Keratinocyte (primary cell): ENCODE results near the gene ZNF524. TPM values are rescaled to one million over a fixed set of nuclear protein-coding genes. Genes with fewer than 3 reads are reported as not detected.

Experiments
- DNase-seq: peaks from one replicate; pipeline ENCODE4 v3.0.0-alpha.2; 2011; ENCODE audit warnings: low read depth, missing footprints, low spot score
- FAIRE-seq: peaks from 2 replicates; lab custom pipeline; 2011; peaks lifted over from hg19 to GRCh38; lab: Jason Lieb, UNC
- H2AFZ ChIP-seq: 2 replicates; pipeline ENCODE4 v1.6.0; 2012; ENCODE audit warnings: low read length, control low read depth, inconsistent platforms; ENCODE audit not compliant: control insufficient read depth
- H3K27ac ChIP-seq: 2 replicates; pipeline ENCODE4 v1.5.1; 2011; ENCODE audit warnings: low read length; ENCODE audit not compliant: control insufficient read depth, insufficient read depth
- H3K27me3 ChIP-seq: 3 replicates; pipeline ENCODE4 v1.6.0; 2011; ENCODE audit warnings: low read length; ENCODE audit not compliant: control insufficient read depth, insufficient read depth; ENCODE audit errors: extremely low read depth
- H3K36me3 ChIP-seq, 2 experiments: 2 replicates in 1 of 2; 3 replicates in 1 of 2; pipeline ENCODE4 v1.5.1; 2011; ENCODE audit warnings: low read length in 2 of 2, mild to moderate bottlenecking in 1 of 2; ENCODE audit not compliant: control insufficient read depth in 2 of 2, insufficient read depth in 2 of 2; ENCODE audit errors: extremely low read depth in 1 of 2
- H3K4me1 ChIP-seq: 3 replicates; pipeline ENCODE4 v1.5.1; 2011; ENCODE audit warnings: low read length; ENCODE audit not compliant: control insufficient read depth, insufficient read depth; ENCODE audit errors: extremely low read depth
- H3K4me2 ChIP-seq: 3 replicates; pipeline ENCODE4 v1.6.0; 2011; ENCODE audit warnings: low read depth, low read length; ENCODE audit not compliant: control insufficient read depth, insufficient read depth; ENCODE audit errors: extremely low read depth
- H3K4me3 ChIP-seq, 3 experiments: fragments of 200-600 bp in 1 of 3; sonication (generic) in 1 of 3; 2 replicates in 2 of 3; 3 replicates in 1 of 3; pipeline ENCODE4 v1.5.1; 2011 to 2016; ENCODE audit warnings: low read length in 3 of 3, mild to moderate bottlenecking in 3 of 3, control low read depth in 2 of 3, inconsistent platforms in 1 of 3, low read depth in 1 of 3, mixed read lengths in 1 of 3, mixed run types in 1 of 3, moderate library complexity in 1 of 3; ENCODE audit not compliant: control insufficient read depth in 2 of 3, insufficient read depth in 2 of 3; ENCODE audit errors: extremely low read depth in 1 of 3
- H3K79me2 ChIP-seq: 2 replicates; pipeline ENCODE4 v1.6.0; 2012; ENCODE audit warnings: low read length; ENCODE audit not compliant: control insufficient read depth, insufficient read depth
- H3K9ac ChIP-seq: 3 replicates; pipeline ENCODE4 v1.6.0; 2011; ENCODE audit warnings: low read length; ENCODE audit not compliant: control insufficient read depth, insufficient read depth; ENCODE audit errors: extremely low read depth
- H3K9me1 ChIP-seq: 3 replicates; pipeline ENCODE4 v1.6.0; 2011; ENCODE audit warnings: low read length; ENCODE audit not compliant: control insufficient read depth, insufficient read depth; ENCODE audit errors: extremely low read depth
- H3K9me3 ChIP-seq: 2 replicates; pipeline ENCODE4 v1.5.1; 2012; ENCODE audit warnings: low read depth, low read length; ENCODE audit not compliant: control insufficient read depth
- H4K20me1 ChIP-seq: 3 replicates; pipeline ENCODE4 v1.6.0; 2011; ENCODE audit warnings: low read length; ENCODE audit not compliant: control insufficient read depth, insufficient read depth; ENCODE audit errors: extremely low read depth
- CTCF ChIP-seq, 3 experiments: IDR thresholded peaks in 1 of 3; conservative IDR thresholded peaks in 1 of 3; optimal IDR thresholded peaks in 1 of 3; 2 replicates in 2 of 3; 3 replicates in 1 of 3; pipeline versions ENCODE3 to v1.5.1; 2011; ENCODE audit warnings: low read length in 3 of 3, mild to moderate bottlenecking in 3 of 3, moderate library complexity in 2 of 3, control low read depth in 1 of 3, inconsistent platforms in 1 of 3; ENCODE audit not compliant: insufficient read depth in 2 of 3; ENCODE audit errors: extremely low read depth in 1 of 3
- EZH2 ChIP-seq: IDR thresholded peaks from one replicate; pipeline ENCODE4 v1.6.1; 2012; ENCODE audit warnings: inconsistent platforms, mild to moderate bottlenecking, low read length, moderate library complexity
- dilution Hi-C: fragments of 300-500 bp; cut with MboI; formaldehyde crosslinking; loops from one replicate; pipeline ENCODE4 v1.7.0; 2020; ENCODE audit warnings: low sequenced_read_pairs; ENCODE audit not compliant: extremely low pct_ligation_motif_present
- polyA plus RNA-seq, 5 experiments: library from polyadenylated mRNA; depleted of rRNA in 3 of 5; stranded (reverse) in 3 of 5; stranded (forward) in 1 of 5; unstranded in 1 of 5; fragments of >200 nt; gene quantifications; 1 replicate in 1 of 5; 2 replicates in 3 of 5; 3 replicates in 1 of 5; pipeline versions ENCODE4 v1.2.1 to v1.2.3, GENCODE V29; 2011 to 2012; ENCODE audit warnings: missing spikeins in 2 of 5, low read depth in 1 of 5, low replicate concordance in 1 of 5

ZNF524 gene
- polyA plus RNA-seq, 1 donor (not counting 4 experiments of a cell fraction or from before 2014, with no cell fraction given) = 2.6 TPM

GRCh38 chr19:55646889-55647731 lies 47.0 kb downstream of the ZNF524 start:
- Histone ChIP-seq H3K4me3 (peak overlapping the region; percentile 29 to 67 (median 58)), H3K9ac (peak overlapping the region; percentile 75), H3K27ac (no peak overlapping the region), H3K9me1 (no peaks in the 10 kb centered on the region), H3K36me3 (peaks cover 9 to 14% of the 10 kb centered on the region in 2 experiments), H3K79me2 (peaks cover 31% of the 10 kb centered on the region), H3K9me3 (no peaks in the 10 kb centered on the region), H3K4me2 (peak overlapping the region; percentile 77), H4K20me1 (no peaks in the 10 kb centered on the region), H3K27me3 (no peaks in the 10 kb centered on the region), H2AFZ (no peak overlapping the region), H3K4me1 (peaks cover 32% of the 10 kb centered on the region)
- dilution Hi-C loops = no loop called here
- TF ChIP-seq CTCF (optimal IDR thresholded peaks at IDR 0.05 in 1 of 3, IDR thresholded peaks at IDR 0.05 in 1 of 3, conservative IDR thresholded peaks at IDR 0.05 in 1 of 3; ENCODE audit: extremely low read depth in 1 of 3, insufficient read depth in 2 of 3, low read length in 3 of 3) (no peak), EZH2 (no peak)
- FAIRE-seq (no peak), DNase-seq (no peak)

GRCh38 chr19:55647732-55648584 lies 47.9 kb downstream of the ZNF524 start, which contains the start of gene CCDC106:
TSS of gene CCDC106 (plus strand) at chr19:55648212. CDS start at chr19:55649047, 835 bp downstream.
- Histone ChIP-seq H3K4me1 (peaks cover 25% of the 10 kb centered on the region), H3K27me3 (no peaks in the 10 kb centered on the region), H3K4me2 (peak within 1 kb of the TSS; percentile 77), H3K9ac (peak within 1 kb of the TSS; percentile 75), H3K9me3 (no peaks in the 10 kb centered on the region), H3K79me2 (peaks cover 24% of the 10 kb centered on the region), H3K9me1 (no peaks in the 10 kb centered on the region), H3K4me3 (peak within 1 kb of the TSS; percentile 29 to 67 (median 58)), H3K36me3 (peaks cover 9 to 14% of the 10 kb centered on the region in 2 experiments), H4K20me1 (no peaks in the 10 kb centered on the region), H3K27ac (peak within 1 kb of the TSS; percentile 54), H2AFZ (peak within 1 kb of the TSS; percentile 70)
- DNase-seq (no peak), FAIRE-seq (no peak)
- dilution Hi-C loops = no loop called here
- TF ChIP-seq CTCF (optimal IDR thresholded peaks at IDR 0.05 in 1 of 3, IDR thresholded peaks at IDR 0.05 in 1 of 3, conservative IDR thresholded peaks at IDR 0.05 in 1 of 3; ENCODE audit: extremely low read depth in 1 of 3, insufficient read depth in 2 of 3, low read length in 3 of 3) (no peak), EZH2 (peak; percentile 23)
